Fibroblast of skin of back (primary cell): ENCODE results near the gene NTM.

Source experiments
- DNase-seq: peaks from one replicate; pipeline ENCODE4 v3.0.0-alpha.2; 2013

The NTM gene

GRCh38 chr11:131691181-131692041 is 321.0 kb downstream of the NTM start:
- DNase-seq = peak; percentile 38

DNA sequence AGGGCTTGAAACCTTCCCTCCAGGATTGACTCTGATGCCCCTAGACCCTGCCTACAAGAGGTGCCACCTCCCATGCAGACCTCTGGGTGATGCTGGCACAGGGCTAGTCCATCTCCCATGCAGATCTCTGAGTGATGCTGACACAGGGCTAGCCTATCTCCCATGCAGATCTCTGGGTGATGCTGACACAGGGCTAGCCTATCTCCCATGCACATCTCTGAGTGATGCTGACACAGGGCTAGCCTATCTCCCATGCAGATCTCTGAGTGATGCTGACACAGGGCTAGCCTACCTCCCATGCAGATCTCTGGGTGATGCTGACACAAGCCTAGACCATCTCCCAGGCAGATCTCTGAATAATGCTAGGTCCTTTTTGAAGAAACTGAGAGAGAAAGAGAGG is 321.7 kb downstream of the NTM start:
- no peak for DNase-seq

GRCh38 chr11:131692961-131693360 is 322.5 kb downstream of the NTM start:
- no peak for DNase-seq

DNA sequence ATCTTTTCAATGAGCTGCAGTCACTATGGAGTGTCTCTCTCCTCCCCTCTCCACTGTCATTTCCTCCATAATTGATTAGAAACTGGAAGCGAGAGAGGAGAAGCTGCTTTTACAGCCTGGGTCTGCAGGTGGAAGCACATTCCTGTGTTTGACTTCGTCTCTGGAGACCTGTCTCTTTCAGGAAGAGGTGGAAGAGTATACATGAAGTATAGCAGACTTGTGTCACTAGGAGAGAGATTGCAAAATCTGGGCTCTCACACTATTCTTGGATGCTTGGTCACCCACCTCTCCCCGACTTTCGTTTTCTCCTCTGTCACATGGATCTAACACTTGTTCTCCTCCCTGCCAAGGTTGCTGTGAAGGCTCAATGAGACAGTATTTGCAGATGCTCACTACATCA is 323.3 kb downstream of the NTM start:
- DNase-seq = no peak

DNA sequence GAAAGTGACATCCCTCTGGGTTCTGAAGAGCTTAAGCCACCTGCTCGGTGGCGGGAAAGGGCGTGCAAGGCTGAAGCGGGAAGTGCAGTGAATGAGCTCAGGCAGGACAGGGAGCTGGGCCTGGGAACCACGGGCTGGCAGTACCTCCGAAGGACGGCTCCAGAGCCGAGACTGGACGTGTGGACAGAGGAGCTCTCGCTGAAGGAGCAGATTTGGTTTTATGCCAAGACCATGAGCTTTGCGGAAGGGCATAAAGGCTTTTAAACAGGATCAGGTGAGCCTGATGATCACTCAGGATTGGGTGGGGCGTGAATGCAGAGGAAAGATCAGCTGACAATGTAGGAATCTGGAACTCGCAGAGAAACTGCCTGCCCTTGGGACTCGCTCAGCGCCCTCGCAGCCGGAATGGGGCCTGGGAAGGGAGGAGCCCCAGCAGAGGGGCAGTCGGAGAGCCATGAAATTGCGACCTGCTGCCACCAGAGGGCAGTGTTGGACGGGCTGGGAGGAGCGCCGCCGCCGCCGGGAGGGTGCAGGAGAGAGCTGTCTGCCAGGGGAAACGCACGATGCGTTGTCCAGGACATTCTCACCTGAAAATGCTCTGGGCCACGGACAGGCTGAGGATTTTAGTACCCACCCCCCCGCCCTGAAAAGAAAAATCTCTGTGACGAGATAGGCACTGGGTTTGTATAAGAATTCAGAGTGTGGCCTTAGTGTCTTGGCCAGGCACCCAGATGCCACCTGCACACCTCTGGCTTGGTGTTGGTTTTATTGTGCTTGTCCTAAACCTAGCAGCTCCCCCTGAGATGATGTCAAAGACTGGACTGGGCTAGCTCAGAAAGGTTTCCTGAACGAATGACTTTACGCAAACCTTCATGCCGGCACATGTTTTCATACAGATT is 324.4 kb downstream of the NTM start:
- peak; percentile 76 for DNase-seq

GRCh38 chr11:131695889-131696429 is 325.5 kb downstream of the NTM start:
- peak; percentile 29 for DNase-seq

DNA sequence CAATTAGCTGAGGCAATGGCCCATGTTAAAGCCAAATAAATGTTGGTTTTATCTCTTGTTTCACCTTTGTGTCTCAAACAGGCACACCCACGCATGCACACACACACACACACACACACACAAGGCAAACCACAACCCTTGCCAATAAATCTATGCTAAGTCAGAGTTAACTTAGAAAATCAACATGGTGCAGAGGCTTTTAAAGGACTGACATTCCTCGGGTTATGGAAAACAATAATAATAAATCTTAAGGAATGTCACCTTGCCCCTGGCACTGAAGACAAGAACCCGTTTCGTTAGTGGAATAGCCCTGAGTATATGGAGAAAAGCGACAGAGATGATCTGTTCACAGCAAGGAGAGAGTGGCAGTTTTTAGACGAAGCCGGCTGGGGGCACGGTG is 326.3 kb downstream of the NTM start:
- no peak for DNase-seq

GRCh38 chr11:131703311-131703710 is 332.9 kb downstream of the NTM start:
- no peak for DNase-seq

DNA sequence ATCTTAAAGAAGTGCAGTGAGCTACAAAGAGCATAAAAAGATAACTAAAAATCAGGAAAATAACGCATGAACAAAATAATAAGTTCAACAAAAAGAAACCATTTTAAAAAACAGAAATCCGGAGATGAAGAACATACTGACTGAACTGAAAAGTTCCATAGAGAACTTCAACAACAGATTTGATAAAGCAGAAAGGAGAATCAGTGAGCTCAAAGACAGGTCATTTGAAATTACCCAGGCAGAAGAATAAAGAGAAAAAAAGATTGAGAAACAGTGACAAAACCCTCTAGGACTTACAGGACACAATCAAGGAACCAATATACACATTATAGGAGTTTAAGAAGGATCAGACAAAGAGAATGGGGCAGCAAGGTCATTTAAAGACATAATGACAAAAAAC is 334.3 kb downstream of the NTM start:
- DNase-seq = no peak

GRCh38 chr11:131710511-131710910 is 340.1 kb downstream of the NTM start:
- no peak for DNase-seq

DNA sequence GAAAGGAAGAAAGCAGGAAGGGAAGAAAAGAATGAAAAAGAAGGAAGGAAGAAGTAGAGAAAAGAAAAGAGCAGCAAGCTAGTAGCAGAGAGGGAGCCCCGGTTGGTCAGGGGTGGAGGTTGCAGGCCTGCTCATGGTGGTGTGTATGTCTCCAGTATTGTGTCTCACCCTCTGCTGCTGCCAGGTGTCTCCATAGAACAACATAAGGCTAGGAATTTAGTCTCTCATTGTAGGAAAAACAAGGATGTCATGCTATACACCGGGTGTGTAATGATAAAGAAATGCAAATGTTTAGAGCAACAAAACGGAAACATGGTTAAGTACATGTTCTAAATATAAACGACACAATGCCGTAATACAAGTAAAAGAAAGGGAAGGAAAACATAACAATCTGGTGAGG is 342.5 kb downstream of the NTM start:
- DNase-seq = no peak

- DNase-seq = no peak
These were observed 343.2 kb downstream of the NTM start for GRCh38 chr11:131713529-131714134.

- DNase-seq = no peak
These were observed 347.2 kb downstream of the NTM start for GRCh38 chr11:131717616-131718015.

DNA sequence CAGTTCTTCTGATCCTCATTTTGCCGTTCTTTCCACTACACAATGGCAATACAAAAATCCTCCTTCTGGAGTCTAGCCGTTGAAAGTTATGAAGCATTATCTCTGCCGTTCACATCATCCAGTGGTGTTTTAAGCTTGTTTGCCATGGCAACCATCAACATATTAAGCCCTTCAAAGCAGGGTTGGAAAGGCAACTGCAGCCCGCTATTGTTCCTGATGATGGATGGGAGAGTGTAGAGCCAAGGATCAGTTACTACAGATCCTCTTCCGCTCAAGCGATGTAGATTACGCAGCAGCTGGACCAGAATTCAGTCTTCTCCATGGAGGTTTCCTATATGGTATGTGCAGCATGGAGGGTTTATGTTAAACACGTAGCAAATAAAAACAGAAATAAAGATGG is 352.7 kb downstream of the NTM start:
- DNase-seq = no peak

DNA sequence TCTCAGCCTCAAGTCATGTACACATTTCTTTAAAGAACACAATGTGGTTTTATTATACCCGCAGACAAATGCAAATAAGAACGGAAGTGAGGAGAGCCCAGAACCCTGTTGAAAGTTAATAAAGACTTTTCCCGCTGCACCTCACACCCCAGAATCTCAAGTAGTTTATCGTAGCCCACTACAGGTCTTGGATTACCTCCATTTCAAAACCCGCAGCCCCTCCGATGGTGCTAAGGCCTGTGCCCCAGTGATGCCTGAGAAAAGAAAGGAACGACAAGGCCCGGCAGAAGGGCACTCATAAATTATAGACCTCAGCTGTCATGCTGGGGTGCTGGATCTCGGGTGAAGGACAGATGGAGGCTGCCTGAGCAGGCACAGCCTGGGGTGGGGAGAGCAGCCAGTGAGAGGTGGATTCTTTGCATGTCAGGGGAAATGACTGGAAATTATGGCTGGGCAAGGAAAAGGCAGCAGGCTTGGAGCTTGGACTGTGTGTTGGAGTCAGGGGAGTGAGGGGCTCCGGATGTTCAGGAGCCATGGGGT is 354.1 kb downstream of the NTM start:
- no peak for DNase-seq

DNA sequence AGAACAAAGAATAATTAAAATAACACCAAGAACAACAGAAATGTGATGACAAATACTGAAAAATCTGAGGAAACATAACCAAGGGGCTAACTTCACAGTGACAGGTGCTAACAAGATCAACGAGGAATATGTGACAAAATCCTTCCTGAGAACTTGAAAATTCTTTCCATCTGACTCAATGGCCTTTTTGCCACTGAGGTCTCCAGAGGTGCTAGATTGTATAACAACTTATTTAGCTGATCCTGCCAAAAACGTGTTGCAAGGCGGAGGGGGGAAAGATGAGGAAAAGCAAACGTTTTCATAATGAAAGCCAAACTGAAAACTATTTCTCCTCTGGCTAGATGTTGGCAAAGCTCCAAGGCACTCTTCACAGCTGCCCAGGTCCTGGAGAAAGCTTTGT is 364.5 kb downstream of the NTM start:
- DNase-seq = no peak

GRCh38 chr11:131737357-131737756 is 366.9 kb downstream of the NTM start:
- DNase-seq = peak; percentile 24

GRCh38 chr11:131739243-131739882 is 368.9 kb downstream of the NTM start:
- DNase-seq = no peak

DNA sequence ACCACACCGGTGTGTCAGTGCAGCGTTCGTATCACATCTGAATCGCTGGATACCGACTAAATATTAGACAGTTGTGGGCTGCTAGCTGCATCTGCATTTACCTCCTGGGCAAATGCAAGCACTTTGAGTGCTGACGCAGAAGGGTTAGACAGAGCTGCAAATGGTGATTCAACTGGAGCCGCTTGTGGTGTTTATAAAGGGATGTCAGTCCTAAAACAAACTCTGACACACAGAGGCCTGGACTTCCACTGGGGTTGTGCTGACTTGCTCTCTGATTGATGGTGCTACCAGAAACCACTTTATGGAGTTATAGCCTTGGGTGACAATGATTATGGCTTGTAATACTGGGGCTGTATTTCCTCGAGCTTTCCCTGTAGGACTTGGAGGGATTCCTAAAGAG is 374.4 kb downstream of the NTM start:
- peak; percentile 71 for DNase-seq

GRCh38 chr11:131745405-131745804 is 375.0 kb downstream of the NTM start:
- DNase-seq = peak; percentile 74

DNA sequence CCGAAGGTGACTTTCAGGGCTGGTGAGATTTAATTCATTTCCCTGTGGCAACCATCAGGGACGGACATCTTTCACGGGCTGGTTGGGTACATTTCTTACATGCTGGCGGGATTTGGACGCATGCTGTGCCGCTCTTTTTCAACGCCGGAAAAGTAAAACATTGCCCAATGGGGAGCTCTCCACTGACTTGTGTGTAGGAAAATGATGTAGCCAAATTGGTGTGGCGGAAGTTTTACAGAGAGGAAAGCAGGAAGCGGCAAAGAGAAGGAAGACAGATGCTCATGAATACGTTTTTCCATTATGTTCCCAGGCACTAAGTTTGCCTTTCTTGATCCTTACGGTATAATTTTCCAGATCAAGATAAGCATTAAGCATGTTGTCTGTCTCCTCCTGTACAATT is 375.8 kb downstream of the NTM start:
- DNase-seq = no peak
